Endothelial cell of umbilical vein (primary cell): Measurements from ENCODE around the gene NXN. TPM values are rescaled to one million over a fixed set of nuclear protein-coding genes. Genes with fewer than 3 reads are reported as not detected.

Experiments
- BruUV-seq: library from RNA; stranded (reverse); fragments of 400-500 nt; replicated peaks from 2 replicates; lab custom pipeline; 2021; lab: Mats Ljungman, UMichigan
- CTCF ChIA-PET: fragments of 300-600, 350-600 bp; sonication (Branson Sonifier 250); formaldehyde crosslinking; loops from one replicate; lab custom pipeline; 2021; ENCODE audit warnings: antibody characterized with exemption, inconsistent platforms; lab: Charles Lee
- POLR2A ChIA-PET: fragments of 300-600, 350-600 bp; sonication (Branson Sonifier 250); formaldehyde crosslinking; loops from one replicate; lab custom pipeline; 2021; ENCODE audit warnings: antibody characterized with exemption, inconsistent platforms; lab: Charles Lee
- DNase-seq: peaks from one replicate; pipeline ENCODE4 v3.0.0-alpha.2; 2011; ENCODE audit warnings: low read depth, low spot score
- FAIRE-seq: peaks from 2 replicates; lab custom pipeline; 2011; peaks lifted over from hg19 to GRCh38; lab: Jason Lieb, UNC
- H2AFZ ChIP-seq: 2 replicates; pipeline ENCODE4 v1.6.0; 2012; ENCODE audit warnings: low read depth, low read length, control low read depth, inconsistent platforms
- H3K27ac ChIP-seq: 2 replicates; pipeline ENCODE4 v1.5.1; 2011; ENCODE audit warnings: low read depth, mild to moderate bottlenecking, control low read depth, low read length, moderate library complexity; ENCODE audit not compliant: insufficient read depth
- H3K27me3 ChIP-seq, 2 experiments: 2 replicates each; pipeline versions ENCODE4 v1.6.0 to v1.6.1; 2011; ENCODE audit warnings: low read length in 2 of 2, mixed read lengths in 1 of 2; ENCODE audit not compliant: control insufficient read depth in 2 of 2, insufficient read depth in 2 of 2
- H3K36me3 ChIP-seq, 2 experiments: 2 replicates in 1 of 2; 3 replicates in 1 of 2; pipeline ENCODE4 v1.5.1; 2011; ENCODE audit warnings: low read length in 2 of 2, mild to moderate bottlenecking in 1 of 2, moderate library complexity in 1 of 2; ENCODE audit not compliant: control insufficient read depth in 2 of 2, insufficient read depth in 2 of 2; ENCODE audit errors: extremely low read depth in 1 of 2
- H3K4me1 ChIP-seq: 3 replicates; pipeline ENCODE4 v1.5.1; 2011; ENCODE audit warnings: mild to moderate bottlenecking, low read length; ENCODE audit not compliant: control insufficient read depth, insufficient read depth; ENCODE audit errors: extremely low read depth
- H3K4me2 ChIP-seq: 2 replicates; pipeline ENCODE4 v1.6.1; 2011; ENCODE audit warnings: low read length, control low read depth, mixed read lengths; ENCODE audit not compliant: insufficient read depth
- H3K4me3 ChIP-seq, 3 experiments: fragments of 200-600 bp in 1 of 3; sonication (generic), shearing (Covaris generic) in 1 of 3; replicated peaks in 1 of 3; 2 replicates each; pipeline ENCODE4 v1.5.1; 2011 to 2016; ENCODE audit warnings: control low read depth in 3 of 3, low read length in 3 of 3, mild to moderate bottlenecking in 2 of 3, inconsistent platforms in 1 of 3, low read depth in 1 of 3, moderate library complexity in 1 of 3; ENCODE audit not compliant: insufficient read depth in 1 of 3
- H3K79me2 ChIP-seq: 2 replicates; pipeline ENCODE4 v1.6.0; 2012; ENCODE audit warnings: low read length, inconsistent platforms; ENCODE audit not compliant: control insufficient read depth, insufficient read depth
- H3K9ac ChIP-seq: replicated peaks from 2 replicates; pipeline ENCODE3; 2011; ENCODE audit warnings: low read length, control low read depth; ENCODE audit not compliant: insufficient read depth; ENCODE audit errors: extremely low read depth
- H3K9me1 ChIP-seq: replicated peaks from 3 replicates; pipeline ENCODE4 v1.6.0; 2011; ENCODE audit warnings: mild to moderate bottlenecking, low read length; ENCODE audit not compliant: control insufficient read depth, insufficient read depth; ENCODE audit errors: extremely low read depth
- H3K9me3 ChIP-seq: replicated peaks from 2 replicates; pipeline ENCODE4 v1.5.1; 2012; ENCODE audit warnings: low read length, inconsistent platforms; ENCODE audit not compliant: control insufficient read depth, insufficient read depth
- H4K20me1 ChIP-seq: replicated peaks from 2 replicates; pipeline ENCODE3; 2011; ENCODE audit warnings: mild to moderate bottlenecking, low read length; ENCODE audit not compliant: control insufficient read depth, insufficient read depth; ENCODE audit errors: extremely low read depth
- CTCF ChIP-seq, 2 donors: IDR thresholded peaks; 1 replicate in 1 of 2; 2 replicates in 1 of 2; pipeline ENCODE4 v1.5.1; 2011; ENCODE audit warnings: low read length in 2 of 2, mild to moderate bottlenecking in 2 of 2, moderate library complexity in 2 of 2, control low read depth in 1 of 2, inconsistent platforms in 1 of 2, low read depth in 1 of 2; ENCODE audit not compliant: insufficient read depth in 1 of 2; ENCODE audit errors: extremely low read depth in 1 of 2
- FOS ChIP-seq: IDR thresholded peaks from 2 replicates; pipeline ENCODE4 v1.6.1; 2011; ENCODE audit warnings: mild to moderate bottlenecking, low read length, moderate library complexity, borderline replicate concordance; ENCODE audit not compliant: insufficient read depth
- JUN ChIP-seq: IDR thresholded peaks from 2 replicates; pipeline ENCODE4 v1.6.1; 2011; ENCODE audit warnings: borderline replicate concordance, low read depth; ENCODE audit not compliant: insufficient read length, insufficient read depth
- MAX ChIP-seq: IDR thresholded peaks from 2 replicates; pipeline ENCODE4 v1.6.1; 2011; ENCODE audit not compliant: insufficient read depth, insufficient read length
- MYC ChIP-seq: IDR thresholded peaks from one replicate; pipeline ENCODE4 v1.6.1; 2011; ENCODE audit warnings: mild to moderate bottlenecking, low read depth, low read length
- POLR2A ChIP-seq: IDR thresholded peaks from 2 replicates; pipeline ENCODE4 v1.6.1; 2012; ENCODE audit warnings: low read depth, mild to moderate bottlenecking, control low read depth, low read length
- POLR2AphosphoS5 ChIP-seq: IDR thresholded peaks from 2 replicates; pipeline ENCODE4 v1.6.1; 2012; ENCODE audit warnings: low read depth, mild to moderate bottlenecking, control low read depth, low read length, moderate library complexity; ENCODE audit not compliant: insufficient read depth
- dilution Hi-C: fragments of 300-500 bp; cut with MboI; formaldehyde crosslinking; loops from one replicate; pipeline ENCODE4 v1.15.0; 2019; ENCODE audit warnings: low sequenced_read_pairs; ENCODE audit not compliant: extremely low pct_ligation_motif_present
- intact Hi-C: fragments of 100-400 bp; cut with micrococcal nuclease; formaldehyde crosslinking; loops from one replicate; pipeline ENCODE4 v1.10.0; 2022
- polyA plus RNA-seq, 4 experiments: library from polyadenylated mRNA; depleted of rRNA in 3 of 4; stranded (reverse) in 3 of 4; unstranded in 1 of 4; fragments of >200 nt; gene quantifications; 2 replicates each; pipeline versions ENCODE4 v1.2.1 to v1.2.3, GENCODE V29; 2011 to 2012; ENCODE audit warnings: missing spikeins in 1 of 4
- total RNA-seq: library from RNA; stranded (reverse); gene quantifications from 2 replicates; pipeline ENCODE4 v1.2.3, GENCODE V29; 2021

NXN gene
- total and polyA plus RNA-seq, 2 donors (not counting 3 experiments of a cell fraction or from before 2014, with no cell fraction given), result 69.5 to 77.3 TPM

- FAIRE-seq, result no peak
- POLR2A ChIA-PET, result no interaction called here
Observed at GRCh38 chr17:852349-852748, 127.2 kb downstream of the NXN start.

More at GRCh38 chr17:852349-852748, 127.2 kb downstream of the NXN start:
- H3K9me1 ChIP-seq, result no peaks in the 10 kb centered on the region
- H3K4me3 ChIP-seq, result no peak overlapping the region
- H4K20me1 ChIP-seq, result no peaks in the 10 kb centered on the region
- H3K9me3 ChIP-seq, result no peaks in the 10 kb centered on the region
- BruUV-seq, result no TSS peak
- H3K79me2 ChIP-seq, result no peaks in the 10 kb centered on the region
- intact Hi-C loops, result no loop called here
- peaks cover 14% of the 10 kb centered on the region for H3K4me1 ChIP-seq
- no peak overlapping the region for H3K27ac ChIP-seq
- H3K27me3 ChIP-seq, result peaks cover 0 to 3% of the 10 kb centered on the region in 2 experiments
- no peak overlapping the region for H2AFZ ChIP-seq
- dilution Hi-C loops, result no loop called here
- H3K36me3 ChIP-seq, result peaks cover 0 to 5% of the 10 kb centered on the region in 2 experiments
- no peak for DNase-seq
- TF ChIP-seq POLR2AphosphoS5 (no peak), MYC (no peak), FOS (no peak), POLR2A (no peak), MAX (no peak), JUN (no peak), CTCF (IDR thresholded peaks at IDR 0.05; ENCODE audit: extremely low read depth in 1 of 2, insufficient read depth in 1 of 2, low read depth in 1 of 2, low read length in 2 of 2) (no peak)
- no peak overlapping the region for H3K4me2 ChIP-seq
- H3K9ac ChIP-seq, result no peak overlapping the region
- CTCF ChIA-PET, result interaction anchor here (1.3 to 1.9 kb wide), 4 partner anchors 8 to 206 kb away, joined by 3 to 6 read pairs (median 4); no protein-coding TSS in a partner anchor
